Measurements from ENCODE around the gene GALNT14. TPM values are rescaled to one million over a fixed set of nuclear protein-coding genes. Genes with fewer than 3 reads are reported as not detected.

Gene GALNT14
- total and polyA plus RNA-seq, 2 of the 8 experiments (the other 6 are each of a cell fraction or from before 2014, with no cell fraction given) = 13.0 to 13.7 TPM

DNA sequence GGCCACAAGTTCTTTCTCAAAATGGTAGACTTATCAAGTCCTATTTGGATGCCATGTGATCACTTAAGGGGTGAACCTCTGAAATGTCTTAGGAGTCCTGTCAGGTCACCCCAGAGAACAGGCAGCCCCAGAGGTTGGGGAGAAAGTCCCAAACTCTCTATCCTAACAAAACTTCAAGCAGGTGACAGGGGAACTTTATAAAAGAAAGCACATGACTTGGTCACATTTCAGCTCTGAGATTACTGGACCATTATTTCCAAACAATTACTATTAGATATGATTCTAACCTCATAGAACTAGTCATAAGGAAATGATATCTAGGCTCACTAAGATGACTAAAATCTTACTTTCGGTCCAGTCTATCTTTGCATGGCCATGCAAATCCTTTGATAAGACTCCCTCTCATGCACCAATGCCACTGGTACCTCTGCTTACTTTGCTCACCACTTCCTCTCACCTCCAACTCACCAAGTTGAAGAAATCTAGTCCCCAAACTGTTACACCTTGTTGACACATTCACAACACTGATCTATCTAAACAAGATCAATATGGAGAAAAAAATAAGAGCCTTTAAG is 107.0 kb downstream of the GALNT14 start:
- Histone ChIP-seq H3K14ac (ENCODE audit: insufficient read length) (no peak overlapping the region), H2BK120ac (replicated peaks; ENCODE audit: low read depth, low read length) (no peak overlapping the region), H4K20me1 (replicated peaks in 1 of 2; ENCODE audit: control insufficient read depth in 1 of 2, insufficient read depth in 2 of 2, low read length in 2 of 2) (no peaks in the 10 kb centered on the region), H3K56ac (replicated peaks; ENCODE audit: insufficient read length, low read depth, low read length) (no peak overlapping the region), H3K4ac (replicated peaks; ENCODE audit: insufficient read length, low read depth, low read length) (no peak overlapping the region), H2BK20ac (ENCODE audit: low read length) (no peak overlapping the region), H3K27me3 (replicated peaks in 1 of 4; ENCODE audit: control insufficient read depth in 3 of 4, extremely low read depth in 1 of 4, insufficient read depth in 3 of 4, low read length in 3 of 4) (no peaks in the 10 kb centered on the region), H3K4me1 (replicated peaks in 1 of 4; ENCODE audit: control insufficient read depth in 3 of 4, insufficient read depth in 4 of 4, low read length in 3 of 4) (peaks cover 0 to 6% (median 0%) of the 10 kb centered on the region in 4 experiments; a peak in 2 of 7 replicates), H3K9me3 (ENCODE audit: insufficient read depth in 2 of 2, low read depth in 1 of 2, low read length in 1 of 2) (no peaks in the 10 kb centered on the region), H3K4me2 (ENCODE audit: insufficient read depth in 1 of 2, low read depth in 2 of 2, low read length in 2 of 2) (no peak overlapping the region), H3K79me1 (ENCODE audit: low read depth, low read length) (no peaks in the 10 kb centered on the region; the same call in 1 of the 2 replicates), H3K79me2 (ENCODE audit: control insufficient read depth in 1 of 2, insufficient read depth in 2 of 2, low read length in 2 of 2) (no peaks in the 10 kb centered on the region), H3K36me3 (ENCODE audit: control insufficient read depth in 2 of 4, insufficient read depth in 4 of 4, low read length in 3 of 4) (no peaks in the 10 kb centered on the region), H4K5ac (ENCODE audit: insufficient read length, low read depth, low read length) (no peak overlapping the region), H3K27ac (ENCODE audit: low read depth, low read length) (no peak overlapping the region), H3K9ac (replicated peaks in 1 of 4; ENCODE audit: extremely low read depth in 1 of 4, low read depth in 3 of 4, low read length in 3 of 4) (no peak overlapping the region), H4K8ac (ENCODE audit: extremely low read depth, insufficient read depth, low read length) (no peak overlapping the region), H2AK5ac (ENCODE audit: low read depth, low read length) (no peak overlapping the region), H3K23ac (ENCODE audit: insufficient read length) (no peak overlapping the region), H4K91ac (replicated peaks; ENCODE audit: insufficient read length, low read length) (no peak overlapping the region), H2BK5ac (ENCODE audit: low read depth, low read length) (no peak overlapping the region), H3K23me2 (ENCODE audit: low read depth, low read length) (no peaks in the 10 kb centered on the region; the same call in 1 of the 2 replicates), H3K4me3 (ENCODE audit: extremely low read depth in 1 of 4, insufficient read depth in 2 of 4, low read depth in 3 of 4, low read length in 4 of 4) (no peak overlapping the region), H2BK12ac (ENCODE audit: low read depth, low read length) (no peak overlapping the region), H3K18ac (ENCODE audit: extremely low read depth, low read length) (no peak overlapping the region), H2BK15ac (ENCODE audit: low read length) (no peak overlapping the region), H2AFZ (ENCODE audit: low read length) (no peak overlapping the region)
- no peak for FAIRE-seq
- 90% methylated on average over 1 of the region's 1 CpG; no CpG with 5 or more reads in 1 of the 2 experiments for WGBS, 2 experiments (ENCODE audit: extremely low coverage in 1 of 2, insufficient coverage in 1 of 2, insufficient read length in 1 of 2, insufficient replicate concordance in 2 of 2, low coverage in 1 of 2, low lambda C conversion rate in 2 of 2, missing lambda C conversion rate in 1 of 2)
- no peak for TF ChIP-seq ZNF274 (IDR thresholded peaks at IDR 0.05; ENCODE audit: borderline replicate concordance, extremely low read depth, low read length)
- no peak for TF ChIP-seq CTBP2 (IDR thresholded peaks at IDR 0.05; ENCODE audit: borderline replicate concordance, insufficient read depth, insufficient read length, low read length)
- no peak for TF ChIP-seq SIX5 (IDR thresholded peaks at IDR 0.05; ENCODE audit: low read depth, low read length)
- no peak for TF ChIP-seq RNF2 (IDR thresholded peaks at IDR 0.05; ENCODE audit: borderline replicate concordance, low read depth, low read length, missing control alignments, poor library complexity, severe bottlenecking)
- no peak for TF ChIP-seq SRF (IDR thresholded peaks at IDR 0.05; ENCODE audit: low read depth, low read length)
- TF ChIP-seq HDAC2 (IDR thresholded peaks at IDR 0.05; ENCODE audit: borderline replicate concordance in 1 of 2, low read depth in 2 of 2, low read length in 2 of 2) = no peak
- TF ChIP-seq RFX5 (IDR thresholded peaks at IDR 0.05; ENCODE audit: borderline replicate concordance, low read depth, low read length) = no peak
- TF ChIP-seq YY1 (IDR thresholded peaks at IDR 0.05; ENCODE audit: low read depth, low read length) = no peak
- POLR2A ChIA-PET (ENCODE audit: partially characterized antibody) = no interaction called here
- no peak for DNase-seq (ENCODE audit: low read depth in 1 of 2, low spot score in 2 of 2)
- CTCF ChIA-PET (ENCODE audit: partially characterized antibody) = interaction anchor here (1.2 to 4.0 kb wide), 7 partner anchors 7 to 320 kb away, joined by 3 to 54 read pairs (median 16); no protein-coding TSS in a partner anchor

All from H1 (cell line).